Measurements from ENCODE around the gene SMIM28.

The SMIM28 gene

DNA sequence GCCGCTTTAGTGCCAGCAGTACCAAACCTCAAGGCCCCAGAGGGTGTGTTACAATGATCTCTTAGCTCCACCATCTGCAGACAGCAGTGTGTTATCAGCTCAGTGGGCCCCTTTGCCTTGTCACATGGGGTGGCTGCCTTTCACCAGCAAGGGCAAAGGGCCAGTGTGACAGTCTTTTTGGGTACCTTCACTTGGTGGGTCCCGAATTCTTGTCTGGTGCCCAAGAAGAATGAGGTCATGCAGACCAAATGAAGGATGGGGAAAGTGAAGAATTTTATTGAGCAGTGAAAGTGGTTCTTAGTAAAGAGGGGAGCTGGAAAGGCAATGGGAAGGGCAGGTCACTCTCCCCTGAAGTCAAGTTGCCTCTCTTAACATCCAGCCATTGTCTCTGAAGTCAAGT lies 2.9 kb upstream of the SMIM28 start:
- no peak for DNase-seq

DNA sequence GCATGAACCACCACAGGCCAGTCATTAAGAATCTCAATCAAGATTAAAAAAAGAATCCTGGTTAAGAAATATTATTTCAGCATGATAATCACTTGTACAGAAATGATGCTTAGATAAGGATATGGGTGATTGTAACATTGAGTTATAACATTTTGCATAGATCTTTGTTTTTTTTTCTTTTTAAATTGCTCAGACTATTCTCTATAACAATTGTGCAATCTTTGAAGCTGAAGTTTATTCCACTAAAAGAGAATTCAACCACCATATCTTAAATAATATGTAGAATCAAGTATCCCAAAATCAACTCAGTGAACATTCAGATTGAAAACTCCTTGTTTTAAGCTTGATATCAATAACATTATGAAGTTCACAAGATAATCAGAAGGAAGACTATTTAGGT lies 663 bp upstream of the SMIM28 start:
- DNase-seq: no peak

DNA sequence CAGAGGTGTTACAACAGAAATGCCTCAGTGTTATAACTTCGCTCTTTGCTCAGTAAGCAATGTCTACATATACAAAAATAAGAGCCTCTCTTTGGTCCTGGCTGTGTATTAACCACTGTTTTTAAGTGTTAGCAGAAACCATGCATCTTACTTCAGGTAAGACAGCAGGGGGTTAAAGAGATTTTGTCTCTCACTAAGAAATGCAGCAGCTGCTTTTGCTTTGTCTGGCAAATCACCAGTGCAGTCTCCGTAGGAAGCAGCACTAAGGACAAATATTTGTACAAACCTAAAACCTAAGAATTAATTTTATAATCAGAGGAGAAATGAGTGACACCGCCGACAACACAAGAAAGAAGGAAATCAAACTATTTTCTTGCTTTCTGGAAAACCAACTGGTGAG lies 758 bp downstream of the SMIM28 start:
- DNase-seq: no peak

DNA sequence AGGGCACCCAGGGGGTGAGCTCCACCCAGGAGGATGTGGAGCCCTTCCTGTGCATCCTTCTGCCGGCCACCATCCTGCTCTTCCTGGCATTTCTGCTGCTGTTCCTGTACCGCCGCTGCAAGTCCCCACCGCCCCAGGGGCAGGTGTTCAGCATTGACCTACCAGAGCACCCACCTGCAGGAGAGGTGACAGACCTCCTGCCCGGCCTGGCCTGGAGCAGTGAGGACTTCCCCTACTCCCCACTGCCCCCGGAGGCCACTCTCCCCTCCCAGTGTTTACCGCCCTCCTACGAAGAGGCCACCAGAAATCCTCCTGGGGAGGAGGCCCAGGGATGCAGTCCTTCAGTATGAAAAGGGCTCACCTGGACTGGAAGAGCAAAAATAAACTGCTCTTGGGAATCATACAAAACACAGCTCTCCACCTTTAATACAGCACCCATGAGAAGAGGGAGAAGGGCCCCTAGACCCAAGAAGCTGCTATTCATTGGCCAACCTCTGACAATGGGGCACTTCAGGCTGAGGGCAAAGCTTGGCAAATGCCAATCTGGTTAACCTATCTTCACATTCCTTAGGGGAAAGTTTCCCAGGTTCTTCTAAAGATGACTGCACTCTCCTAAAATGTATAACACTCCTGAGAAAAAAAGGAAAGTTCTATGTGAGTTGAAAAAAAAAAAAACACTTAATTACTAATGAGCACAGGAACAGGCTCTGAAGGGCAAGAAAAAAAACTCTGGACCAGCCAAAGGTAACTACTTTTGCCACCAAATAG lies 5.0 kb downstream of the SMIM28 start:
- no peak for DNase-seq

DNA sequence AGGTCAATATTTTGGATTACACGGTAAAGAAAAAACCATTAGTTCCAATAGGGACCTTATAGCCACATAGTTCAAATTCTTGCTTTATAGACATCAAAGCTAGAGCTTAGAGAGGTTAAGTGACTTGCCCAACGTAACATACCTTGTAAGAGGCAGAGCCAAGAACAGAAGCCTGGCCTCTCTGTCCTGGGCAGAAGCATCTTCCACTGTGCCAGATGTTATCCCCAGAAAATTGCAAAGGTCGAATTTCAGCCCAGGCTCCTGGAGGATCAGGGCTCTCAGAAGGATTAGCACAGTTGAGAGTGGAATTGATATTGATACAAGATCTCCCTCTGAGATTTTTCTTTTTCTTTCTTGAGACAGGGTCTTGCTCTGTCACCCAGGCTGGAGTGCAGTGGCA lies 6.1 kb downstream of the SMIM28 start:
- DNase-seq: no peak

DNA sequence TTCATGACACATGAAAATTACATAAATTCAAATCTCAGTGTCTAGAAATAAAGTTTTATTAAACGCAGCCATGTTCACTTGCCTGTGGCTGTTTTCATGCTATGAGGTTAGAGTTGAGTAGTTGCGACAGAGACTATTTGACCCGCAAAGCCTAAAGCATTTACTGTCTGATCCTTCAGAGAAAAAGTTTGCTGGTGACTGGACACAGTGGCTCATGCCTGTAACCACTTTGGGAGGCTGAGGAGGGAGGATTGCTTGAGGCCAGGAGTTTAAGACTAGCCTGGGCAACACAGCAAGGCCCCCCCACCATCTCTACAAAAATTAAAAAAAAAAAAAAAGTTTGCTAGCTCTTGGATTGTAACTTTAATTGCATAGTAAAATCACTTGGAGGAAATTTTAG lies 9.2 kb downstream of the SMIM28 start:
- no peak for DNase-seq

DNA sequence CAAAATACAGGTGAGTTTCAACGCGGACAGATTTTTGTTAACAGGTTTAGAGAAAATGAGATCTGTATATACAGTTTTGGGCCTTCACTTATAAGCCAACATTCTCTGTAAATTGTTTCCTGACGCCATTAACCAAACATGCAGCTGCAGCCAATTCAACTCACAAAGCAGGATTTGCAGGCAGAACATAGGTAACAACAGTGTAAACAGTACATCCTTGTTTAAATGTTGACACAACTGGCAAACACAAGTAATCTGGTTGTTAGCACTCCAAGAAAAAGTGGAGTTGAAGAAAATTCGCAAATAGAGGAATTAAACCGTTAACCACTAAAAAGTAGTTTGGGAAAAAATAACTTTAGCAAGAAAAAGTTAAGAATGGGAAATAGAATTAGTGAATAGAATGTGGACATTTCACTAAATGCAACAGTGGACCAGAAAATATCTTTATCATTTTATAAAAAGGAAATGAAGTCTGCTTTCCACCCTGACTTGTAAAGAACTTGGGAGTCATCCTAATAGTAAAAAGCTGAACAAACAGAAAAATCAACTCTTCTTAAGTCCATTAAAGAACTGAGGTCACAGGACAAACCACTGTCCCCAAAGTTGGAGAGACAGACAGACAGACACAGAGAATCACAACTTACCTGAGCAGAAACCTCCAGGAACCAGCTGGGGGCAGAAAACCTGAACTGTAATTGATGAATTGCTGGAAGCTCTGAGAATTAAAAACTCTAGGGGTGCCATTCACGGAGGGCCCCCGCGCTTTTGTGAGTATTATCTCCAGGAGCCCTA lies 10.1 kb downstream of the SMIM28 start:
- peak; percentile 70 for DNase-seq

DNA sequence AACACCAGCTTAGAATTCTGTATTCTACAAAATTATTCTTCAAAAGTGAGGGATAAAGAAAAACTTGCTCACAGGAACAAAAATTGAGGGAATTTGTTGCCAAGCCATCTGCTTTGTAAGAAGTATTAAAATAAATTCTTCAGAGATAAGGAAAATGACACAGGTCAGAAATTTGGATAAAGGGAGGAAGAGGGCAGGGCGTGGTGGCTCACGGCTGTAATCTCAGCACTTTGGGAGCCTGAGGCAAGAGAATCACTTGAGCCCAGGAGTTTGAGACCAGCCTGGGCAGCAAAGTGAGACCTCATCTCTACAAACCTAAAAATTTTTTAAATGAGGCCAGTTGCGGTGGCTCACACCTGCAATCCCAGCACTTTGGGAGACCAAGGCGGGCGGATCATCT lies 11.8 kb downstream of the SMIM28 start:
- no peak for DNase-seq

DNA sequence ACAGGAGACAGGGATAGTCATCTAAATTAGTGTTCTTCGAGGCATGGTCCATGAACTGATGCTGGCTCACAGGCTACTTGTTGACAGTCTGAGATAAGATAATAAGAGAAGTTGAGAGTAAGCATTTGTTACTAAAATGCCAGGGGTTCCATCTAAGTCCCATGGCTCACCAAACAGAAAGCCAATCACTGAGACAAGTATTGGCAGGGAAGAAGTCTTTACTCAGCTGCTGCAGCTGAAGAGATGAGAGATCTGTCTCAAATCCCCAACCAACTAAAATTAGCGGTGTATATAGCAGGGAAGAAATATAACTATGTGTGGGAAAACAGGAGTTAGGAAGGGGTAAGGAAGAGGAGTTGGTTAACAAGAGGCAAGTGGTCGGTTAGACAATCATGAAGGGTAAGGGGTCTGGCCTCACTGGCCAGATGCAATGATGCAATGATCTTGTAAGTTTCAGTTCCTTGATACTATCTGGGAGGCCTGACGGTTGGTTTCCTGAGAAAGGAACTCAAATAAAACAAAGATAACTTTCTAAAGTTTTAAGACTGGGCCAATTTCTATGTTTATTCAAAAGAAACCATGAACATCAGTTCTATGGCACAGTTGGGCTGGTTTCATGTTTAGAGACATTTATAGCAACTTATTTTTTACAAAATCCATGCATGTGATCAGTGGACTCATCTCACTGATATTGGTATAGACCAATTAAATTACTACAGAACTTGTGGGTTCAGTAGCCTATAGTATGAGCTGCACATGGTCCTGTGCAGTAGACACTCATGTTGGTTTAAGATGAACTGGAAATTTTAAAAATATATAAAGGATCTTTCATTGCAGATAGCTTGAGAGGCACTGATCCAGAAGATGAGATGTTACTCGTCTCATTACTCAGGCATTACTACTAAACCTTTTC lies 16.4 kb downstream of the SMIM28 start:
- no peak for DNase-seq

DNA sequence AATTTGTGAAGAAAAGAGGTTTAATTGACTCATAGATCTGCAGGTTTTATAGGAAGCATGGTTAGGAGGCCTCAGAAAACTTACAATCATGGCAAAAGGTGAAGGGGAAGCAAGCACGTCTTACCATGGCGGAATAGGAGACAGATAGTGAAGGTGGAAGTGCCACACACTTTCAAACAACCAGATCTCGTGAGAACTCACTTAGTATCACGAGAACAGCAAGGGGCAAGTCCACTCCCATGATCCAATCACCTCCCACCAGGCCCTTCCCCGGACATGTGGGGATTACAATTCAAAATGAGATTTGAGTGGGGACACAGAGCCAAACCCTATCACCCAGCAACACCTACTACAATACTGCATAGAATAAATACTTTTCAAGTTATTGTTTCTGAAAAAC lies 19.0 kb downstream of the SMIM28 start:
- no peak for DNase-seq

DNA sequence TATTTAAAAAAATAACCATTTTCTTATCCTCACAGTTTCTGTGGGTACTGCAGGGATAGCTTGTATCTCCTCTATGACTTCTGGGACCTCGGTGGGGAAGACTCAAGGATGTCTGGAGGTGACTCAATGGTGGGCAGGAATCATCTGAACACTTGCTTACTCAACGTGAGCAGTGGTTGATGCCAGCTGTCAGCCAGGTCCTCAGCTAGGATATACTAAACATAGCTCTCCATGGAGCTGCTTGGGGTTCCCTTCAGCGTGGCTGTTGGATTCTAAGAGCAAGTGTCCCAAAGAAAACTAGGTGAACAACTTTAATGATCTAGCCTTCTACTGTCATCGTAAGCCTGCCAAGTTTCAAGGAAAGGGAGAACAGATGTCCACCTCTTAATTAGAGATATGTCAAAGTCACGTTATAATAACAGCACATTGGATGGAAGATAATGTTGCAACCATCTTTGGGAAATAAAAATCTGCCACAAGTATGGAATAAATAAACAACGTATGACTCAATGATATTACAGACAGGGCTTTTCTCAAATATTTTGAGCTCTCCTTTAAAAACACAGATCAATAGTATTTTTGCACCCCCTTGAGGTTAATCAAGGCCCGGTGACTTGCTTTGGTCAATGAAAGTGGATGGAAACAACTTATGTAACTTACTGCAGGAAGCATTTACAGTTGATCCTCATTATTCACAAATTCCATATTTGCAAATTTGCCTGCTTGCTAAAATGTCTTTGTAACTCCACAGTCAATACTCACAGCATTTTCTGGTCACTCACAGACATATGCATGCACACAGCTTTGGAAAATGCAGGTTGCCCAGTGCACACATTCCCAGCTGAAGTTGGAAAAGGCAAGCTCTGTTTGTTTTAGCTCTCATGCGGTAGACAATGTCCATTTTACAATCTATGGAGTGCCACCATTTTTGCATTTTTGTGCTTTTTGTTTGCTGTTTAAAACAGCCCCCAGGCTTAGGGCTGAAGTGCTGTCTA lies 19.7 kb downstream of the SMIM28 start:
- no peak for DNase-seq

DNA sequence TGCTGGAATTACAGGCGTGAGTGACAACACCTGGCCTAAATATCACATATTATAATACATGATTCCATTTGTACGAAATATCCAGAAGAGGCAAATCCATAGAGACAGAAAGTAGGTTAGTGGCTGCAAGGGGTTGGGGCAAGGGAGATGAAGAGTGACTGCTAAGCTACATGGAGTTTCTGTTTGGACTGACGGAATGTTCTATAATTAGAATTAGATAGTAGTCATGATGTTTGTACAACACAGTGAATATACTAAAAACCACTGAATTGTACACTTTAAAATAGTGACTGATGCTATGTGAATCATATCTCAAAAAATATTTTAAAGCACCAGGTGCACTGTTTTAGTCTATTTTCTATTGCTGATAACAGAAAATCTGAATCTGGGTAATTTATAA lies 22.6 kb downstream of the SMIM28 start:
- DNase-seq: no peak

DNA sequence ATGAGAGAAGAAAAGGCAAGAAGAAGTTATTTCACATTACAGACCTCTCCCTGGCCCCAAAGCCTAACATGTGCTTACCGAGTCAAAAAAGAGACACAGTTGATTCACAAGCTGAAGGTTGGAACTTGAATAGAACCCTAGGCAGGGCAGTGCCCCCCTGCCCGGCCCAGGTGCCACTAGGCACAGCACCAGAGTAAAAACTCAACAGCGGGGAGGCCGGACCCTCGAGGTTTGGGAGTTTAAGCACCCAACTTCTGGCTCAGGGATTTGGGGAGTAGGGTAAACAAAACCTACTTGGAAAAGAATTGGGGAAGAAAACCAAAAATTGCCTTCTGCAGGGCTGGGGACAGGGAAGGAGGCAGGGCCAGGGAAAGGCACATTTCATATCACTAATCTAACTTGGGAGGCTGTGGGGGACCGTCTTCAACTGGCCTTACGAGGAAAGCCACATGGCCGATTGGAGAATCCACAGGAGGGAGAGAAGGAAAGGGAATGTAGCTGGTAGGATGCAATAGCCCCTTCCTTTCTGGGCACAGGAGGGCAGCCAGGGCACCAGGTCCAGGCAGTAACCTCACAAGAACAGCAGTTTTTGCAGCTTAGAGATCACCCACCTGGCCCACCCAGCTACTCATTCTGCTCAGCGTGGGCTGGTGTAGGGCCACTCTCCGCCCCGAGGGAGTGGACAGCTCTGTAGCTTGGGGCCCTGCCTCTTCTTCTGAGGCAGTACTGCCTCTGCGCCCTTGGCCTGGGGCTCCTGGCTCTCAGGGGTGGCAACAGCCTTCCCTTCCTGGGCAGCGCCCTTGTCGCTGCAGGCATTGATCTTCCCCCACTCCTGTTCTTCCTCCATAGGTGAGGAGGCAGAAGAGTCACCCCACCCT lies 24.5 kb downstream of the SMIM28 start:
- DNase-seq: no peak

DNA sequence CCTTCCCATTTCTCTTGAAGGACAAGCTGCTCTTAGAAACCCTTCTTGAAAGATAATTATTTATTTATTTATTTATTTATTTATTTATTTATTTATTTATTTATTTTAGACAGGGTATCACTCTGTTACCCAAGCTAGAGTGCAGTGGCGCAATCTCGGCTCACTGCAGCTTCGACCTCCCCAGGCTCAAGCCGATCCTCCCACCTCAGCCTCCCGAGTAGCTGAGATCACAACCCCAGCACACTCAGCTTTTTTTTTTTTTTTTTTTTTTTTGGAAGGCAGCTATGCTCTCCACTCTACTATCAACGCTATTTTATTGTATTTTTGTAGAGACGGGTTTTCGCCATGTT lies 25.1 kb downstream of the SMIM28 start:
- DNase-seq: no peak

DNA sequence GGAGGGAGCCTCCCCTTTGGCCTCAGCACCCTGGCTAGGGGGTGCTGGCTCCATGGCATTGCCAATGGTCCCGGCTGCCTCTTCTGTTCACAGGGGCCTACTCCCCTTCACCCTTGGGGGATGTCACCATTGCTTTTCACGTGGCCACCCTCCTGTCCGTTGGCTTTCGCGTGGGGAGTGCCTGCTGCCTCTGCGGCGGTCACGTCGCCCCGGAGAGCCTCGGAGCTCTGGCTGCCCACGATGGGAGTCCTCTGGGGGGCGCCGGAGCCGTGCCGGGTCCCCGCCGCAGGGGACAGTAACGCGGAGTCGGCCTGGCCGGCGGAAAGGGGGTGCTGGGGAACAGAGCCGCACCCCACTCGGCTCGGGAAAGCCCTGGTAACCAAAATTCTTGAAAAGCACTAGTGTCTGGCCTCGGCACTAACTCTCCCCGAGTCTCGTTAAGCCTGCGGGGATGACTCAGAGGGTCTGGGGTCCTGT lies 25.7 kb downstream of the SMIM28 start:
- no peak for DNase-seq

DNA sequence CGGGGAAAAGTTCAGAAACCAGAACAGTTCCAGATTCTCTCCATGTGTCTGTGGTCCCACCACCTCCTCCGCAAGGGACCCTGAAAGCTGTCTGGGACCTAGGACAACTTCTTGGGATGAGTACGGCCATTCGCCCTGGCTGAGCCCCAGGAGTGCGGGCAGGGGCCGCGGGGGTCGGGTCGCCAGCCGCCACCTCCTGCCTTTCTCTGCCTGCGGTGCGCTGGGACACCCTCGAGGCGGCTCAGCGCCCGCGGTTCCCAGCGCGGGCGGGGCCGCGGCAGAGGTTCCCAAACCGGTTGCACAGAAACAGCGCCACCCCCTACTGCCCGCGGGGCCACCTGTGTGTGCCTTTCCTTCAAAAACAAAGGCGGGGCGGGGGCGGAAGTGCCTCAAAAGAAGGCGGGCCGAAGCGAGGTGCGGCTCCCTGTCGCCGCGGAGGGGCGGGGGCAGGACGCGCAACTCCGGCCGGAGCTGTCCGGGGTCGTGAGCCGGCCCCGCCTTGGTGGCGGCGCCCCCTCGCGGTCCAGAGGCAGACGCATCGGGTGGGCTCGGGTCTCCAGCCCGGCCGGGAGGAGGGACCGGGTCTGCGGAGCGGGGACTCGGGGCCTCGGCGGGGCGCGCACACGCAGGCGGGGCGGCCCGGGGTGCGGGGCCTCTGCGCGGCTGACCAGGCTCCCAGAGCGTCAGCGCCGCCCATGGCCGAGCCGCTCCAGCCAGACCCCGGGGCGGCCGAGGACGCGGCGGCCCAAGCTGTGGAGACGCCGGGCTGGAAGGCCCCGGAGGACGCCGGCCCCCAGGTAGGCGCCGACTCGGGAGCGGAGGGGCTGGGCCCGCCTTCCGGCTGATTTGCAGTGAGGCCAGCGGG lies 26.3 kb downstream of the SMIM28 start, which contains the start of gene HEBP2:
HEBP2 (plus strand) TSS at position 423 of the 865 bp plus-strand sequence; CDS start at position 696, 273 bp downstream.
- peak; percentile 46 for DNase-seq

DNA sequence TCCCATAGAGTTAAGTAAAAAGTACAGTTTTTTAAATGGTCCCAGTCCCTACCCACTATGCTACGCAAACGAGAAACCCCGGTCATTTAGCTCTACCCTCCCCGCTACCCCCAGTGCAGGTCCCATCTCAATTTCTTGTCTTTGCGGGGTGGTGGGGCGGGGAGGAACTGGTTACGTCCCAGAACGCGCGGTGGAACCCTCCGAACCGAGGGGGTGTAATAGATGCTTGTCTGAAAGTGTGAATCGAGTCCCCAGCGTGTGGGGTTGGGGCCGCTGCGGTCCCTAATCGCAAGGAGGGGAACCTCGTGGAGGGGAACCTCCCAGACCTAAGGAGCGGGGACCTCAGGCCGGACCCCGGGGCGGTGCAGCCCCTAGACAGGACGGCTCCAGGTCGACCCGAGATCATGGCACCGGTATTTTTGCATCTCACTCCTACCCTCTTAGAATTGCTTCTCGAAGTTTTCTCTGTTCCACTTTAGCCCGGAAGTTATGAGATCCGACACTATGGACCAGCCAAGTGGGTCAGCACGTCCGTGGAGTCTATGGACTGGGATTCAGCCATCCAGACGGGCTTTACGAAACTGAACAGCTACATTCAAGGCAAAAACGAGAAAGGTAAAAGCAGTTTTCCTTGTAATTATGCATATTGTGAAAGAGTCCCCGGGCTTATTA lies 27.1 kb downstream of the SMIM28 start:
- no peak for DNase-seq

DNA sequence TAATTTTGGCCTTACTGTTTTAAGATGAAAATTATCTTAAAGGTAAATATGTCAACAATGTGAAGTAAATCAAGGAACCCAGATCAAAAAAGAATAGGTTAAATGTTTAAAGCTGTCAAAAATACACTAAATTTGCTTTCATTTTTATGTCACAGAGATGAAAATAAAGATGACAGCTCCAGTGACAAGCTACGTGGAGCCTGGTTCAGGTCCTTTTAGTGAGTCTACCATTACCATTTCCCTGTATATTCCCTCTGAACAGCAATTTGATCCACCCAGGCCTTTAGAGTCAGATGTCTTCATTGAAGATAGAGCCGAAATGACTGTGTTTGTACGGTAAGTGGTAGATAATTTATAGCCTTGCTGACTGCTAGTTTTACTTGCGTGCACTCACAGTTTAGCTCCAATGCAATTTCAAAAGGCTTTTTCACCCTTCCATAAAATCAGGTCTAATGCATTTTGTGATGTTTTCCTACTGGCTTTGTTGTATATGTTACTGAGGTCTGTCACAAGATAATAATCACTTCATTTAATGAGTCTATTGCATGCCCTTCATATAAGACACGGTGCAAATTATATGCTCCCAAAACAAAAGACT lies 28.2 kb downstream of the SMIM28 start:
- DNase-seq: no peak

DNA sequence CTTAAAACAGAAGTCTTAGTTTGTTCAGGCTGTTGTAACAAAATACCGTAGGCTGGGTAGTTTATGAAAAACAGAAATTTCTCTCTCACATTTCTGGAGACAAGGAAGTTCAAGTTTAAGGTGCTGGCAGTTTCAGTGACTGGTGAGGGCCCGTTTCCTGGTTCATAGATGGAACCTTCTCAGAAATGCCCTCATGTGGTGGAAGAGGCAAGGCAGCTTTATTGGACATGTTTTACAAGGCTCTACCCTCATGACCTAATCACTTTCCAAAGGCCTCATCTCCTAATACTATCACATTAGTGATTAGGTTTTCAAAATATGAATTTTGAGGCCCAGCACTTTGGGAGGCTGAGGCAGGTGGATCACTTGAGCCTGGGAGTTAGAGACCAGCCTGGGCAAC lies 28.7 kb downstream of the SMIM28 start:
- DNase-seq: no peak
